GM19043 (cell line): ENCODE data around the gene CACHD1.
"Not testable (repeated sequence)": the region's sequence is repeated elsewhere in the genome, so short reads cannot be mapped to it uniquely, and the experiment has no call there.

Experiments used
- ATAC-seq: cut with Tn5 transposase; IDR thresholded peaks from one replicate; pipeline ENCODE4 v1.9.1; 2021; ENCODE audit warnings: low read depth; ENCODE audit not compliant: unreplicated experiment

Gene CACHD1

DNA sequence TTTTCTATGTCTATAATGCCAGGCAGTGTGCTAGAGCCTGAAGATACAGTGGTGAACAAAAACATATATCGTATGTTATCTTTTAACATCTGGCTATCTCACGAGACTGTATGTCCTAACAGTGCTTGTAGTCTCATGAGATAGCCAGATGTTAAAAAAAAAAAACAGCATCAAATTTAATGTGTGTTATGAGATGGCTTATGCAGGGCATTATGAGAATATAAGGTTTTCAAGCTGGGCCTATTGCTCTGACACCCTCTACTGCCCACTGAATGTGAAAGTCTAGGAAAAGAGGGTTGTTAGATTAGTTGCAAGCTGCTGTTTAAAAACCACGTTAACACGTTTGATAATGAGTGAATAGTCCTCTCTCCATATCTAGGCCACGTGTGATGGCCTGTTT lies 109.8 kb downstream of the CACHD1 start:
- ATAC-seq = no peak

DNA sequence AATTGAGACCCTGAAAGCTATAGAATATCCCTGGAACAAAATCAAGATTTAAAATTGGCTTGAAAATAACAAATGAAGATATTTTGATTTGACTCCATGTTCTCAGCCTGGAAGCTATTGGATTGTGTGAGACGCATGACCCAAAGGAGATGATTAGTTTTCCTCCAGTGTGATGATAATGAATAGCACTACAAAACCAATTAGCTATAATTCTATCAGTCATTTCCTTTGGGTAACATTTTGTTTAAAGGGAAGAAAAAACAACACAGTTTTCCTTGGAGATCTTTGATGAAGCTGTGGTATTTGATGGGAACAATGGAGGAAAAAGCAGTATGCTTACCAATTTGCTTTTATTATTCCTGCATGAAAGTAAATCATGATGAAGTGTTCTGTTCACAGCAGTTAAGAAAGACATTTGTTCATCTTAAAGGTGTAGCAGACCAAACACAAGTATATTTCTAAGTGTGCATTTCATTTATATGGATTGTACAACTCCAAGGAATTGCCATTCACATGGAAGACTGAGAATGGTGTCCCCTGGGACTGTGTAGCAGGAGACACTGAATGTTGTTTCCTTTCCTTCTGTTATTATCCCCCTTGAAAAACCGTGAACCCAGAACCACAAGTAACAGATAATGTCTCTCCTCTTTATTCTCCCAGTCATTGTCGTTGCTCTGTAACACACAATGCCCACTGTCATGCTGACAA lies 111.4 kb downstream of the CACHD1 start:
- ATAC-seq = no peak

DNA sequence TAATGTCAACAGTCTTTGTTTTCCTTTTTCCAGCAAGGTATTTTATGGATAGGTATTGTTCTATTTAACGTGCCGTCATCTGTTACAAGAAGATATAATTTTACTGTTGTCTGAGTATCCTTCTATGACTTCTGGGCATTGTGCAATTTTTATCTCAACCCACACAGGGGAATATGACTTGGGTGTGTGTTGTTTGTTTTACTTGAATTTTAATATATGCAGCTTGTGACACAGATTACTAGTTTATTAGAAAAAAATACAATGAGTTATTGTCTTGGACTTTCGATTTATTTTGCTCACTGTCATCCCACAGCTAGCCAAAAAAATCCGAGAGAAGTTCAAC lies 111.9 kb downstream of the CACHD1 start:
- no peak for ATAC-seq

DNA sequence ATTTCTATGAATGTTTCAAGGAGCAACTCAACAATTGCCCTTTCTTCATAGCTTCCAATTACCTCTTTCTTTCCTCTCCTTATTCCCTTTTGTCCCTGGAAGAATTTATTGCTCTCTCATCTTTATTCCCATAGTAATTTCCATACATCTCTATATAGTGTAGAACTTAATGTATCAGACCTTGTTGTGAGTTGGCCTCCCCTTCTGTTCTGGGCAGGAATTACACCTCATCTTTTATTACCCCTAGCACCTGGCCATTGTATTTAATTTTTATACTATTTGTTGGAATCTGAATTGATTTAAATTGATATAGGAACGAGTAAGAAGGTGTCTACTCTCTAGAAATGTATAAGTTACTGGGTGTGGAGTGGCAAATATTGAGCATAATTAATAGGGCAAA lies 114.5 kb downstream of the CACHD1 start:
- ATAC-seq = no peak

DNA sequence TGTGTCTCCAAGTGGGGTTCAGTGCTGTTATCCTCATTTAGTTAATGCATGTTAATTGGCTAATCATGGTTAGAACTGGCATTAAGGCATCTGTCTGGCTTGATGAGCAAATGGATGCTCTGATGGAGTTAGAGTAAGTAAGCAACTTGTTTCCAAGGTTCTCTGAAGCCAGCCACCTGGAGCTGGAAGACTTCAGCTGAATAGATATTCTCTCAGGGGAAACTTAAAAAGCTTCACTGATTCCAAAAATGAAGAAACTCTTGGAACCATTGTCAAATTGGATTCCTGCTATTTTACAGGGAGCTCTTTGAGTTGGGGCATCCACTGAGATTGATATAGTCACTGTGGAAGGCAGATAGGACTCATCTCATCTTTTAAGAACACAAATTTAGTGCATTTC lies 118.9 kb downstream of the CACHD1 start:
- no peak for ATAC-seq

DNA sequence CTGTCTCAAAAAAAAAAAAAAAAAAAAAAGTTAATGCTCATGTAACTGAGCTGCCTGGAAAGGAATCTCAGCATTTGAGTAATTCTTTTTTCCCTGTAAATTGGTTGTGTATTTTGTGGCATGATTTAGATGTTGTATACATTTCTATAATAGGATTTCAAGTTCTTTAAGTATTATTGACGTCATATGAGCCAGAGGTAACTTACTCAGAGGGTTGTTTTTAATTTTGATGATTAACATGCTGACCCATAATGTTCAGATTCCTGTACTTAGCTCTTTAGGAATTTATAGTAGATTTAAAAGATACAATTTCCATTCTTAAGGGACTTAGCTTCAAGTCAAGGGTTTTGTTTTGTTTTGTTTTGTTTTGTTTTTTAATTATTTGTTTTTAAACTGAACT lies 120.4 kb downstream of the CACHD1 start:
- ATAC-seq = no peak

DNA sequence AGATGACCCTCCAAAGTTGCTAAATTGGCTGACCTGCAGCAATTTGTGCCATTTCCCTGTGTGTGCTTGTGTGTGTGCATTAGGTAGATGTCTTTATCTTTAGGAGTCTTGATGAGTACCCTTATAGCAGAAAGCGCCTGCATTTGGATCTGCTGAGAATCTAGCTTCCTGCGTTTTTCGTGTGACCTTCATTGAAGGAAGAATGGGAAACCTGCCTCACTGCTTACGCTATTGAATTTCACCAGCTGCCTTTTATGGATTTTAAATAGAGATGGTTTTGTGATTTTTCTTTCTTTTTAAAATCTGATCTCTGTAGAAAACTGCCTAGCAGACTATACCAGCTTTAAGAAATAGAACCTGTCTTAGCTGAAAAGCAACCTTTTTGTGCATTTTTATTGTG lies 124.5 kb downstream of the CACHD1 start:
- no peak for ATAC-seq

DNA sequence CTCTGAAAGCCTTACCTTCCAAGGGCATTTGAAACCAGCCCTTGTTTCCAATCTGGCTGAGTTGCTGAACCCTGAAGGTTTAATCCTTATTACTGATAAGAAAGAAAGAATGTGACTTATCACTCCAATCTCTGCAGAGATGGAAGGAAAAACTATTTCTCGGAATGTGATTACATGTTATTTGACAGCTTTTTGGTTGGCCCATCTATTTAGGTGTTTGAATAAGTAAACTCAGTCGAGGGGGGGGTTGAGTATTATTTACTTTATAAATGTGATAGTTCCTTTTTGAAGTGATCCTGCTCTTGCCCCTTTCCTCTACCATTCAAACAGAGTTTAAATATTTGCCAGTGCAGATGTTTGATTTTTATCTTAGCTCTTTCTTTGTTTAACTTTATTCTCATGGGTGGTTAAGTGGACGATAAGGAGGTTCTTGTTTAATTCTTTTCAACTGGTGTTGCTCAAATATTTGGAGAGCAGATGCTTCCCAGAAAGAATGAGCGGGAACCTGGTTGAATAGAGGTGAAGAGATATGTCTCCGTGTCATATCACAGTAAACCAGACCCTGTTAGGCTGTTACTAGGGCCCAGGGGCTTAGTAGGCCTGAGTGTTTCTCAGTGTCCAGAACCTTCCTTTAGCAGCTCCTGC lies 126.1 kb downstream of the CACHD1 start:
- no peak for ATAC-seq

DNA sequence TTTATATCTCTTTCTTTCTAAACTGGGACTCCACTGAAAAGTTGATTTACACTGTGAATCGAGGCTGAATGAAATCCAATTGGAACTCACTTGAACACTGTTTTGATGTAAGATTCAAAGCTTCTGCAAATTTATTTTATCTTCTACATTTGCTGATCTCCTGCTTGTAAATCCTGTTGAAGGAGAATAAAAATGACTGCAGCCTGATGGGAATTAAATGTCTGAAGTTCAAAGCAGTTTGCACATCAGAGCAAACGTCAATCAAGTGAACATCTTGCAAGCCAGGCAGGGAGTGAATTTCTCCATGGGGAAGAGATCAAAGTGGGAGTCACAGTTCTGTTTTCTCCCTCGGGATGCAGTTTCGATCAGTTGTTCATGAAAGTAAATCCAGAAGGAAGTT lies 127.2 kb downstream of the CACHD1 start:
- no peak for ATAC-seq

DNA sequence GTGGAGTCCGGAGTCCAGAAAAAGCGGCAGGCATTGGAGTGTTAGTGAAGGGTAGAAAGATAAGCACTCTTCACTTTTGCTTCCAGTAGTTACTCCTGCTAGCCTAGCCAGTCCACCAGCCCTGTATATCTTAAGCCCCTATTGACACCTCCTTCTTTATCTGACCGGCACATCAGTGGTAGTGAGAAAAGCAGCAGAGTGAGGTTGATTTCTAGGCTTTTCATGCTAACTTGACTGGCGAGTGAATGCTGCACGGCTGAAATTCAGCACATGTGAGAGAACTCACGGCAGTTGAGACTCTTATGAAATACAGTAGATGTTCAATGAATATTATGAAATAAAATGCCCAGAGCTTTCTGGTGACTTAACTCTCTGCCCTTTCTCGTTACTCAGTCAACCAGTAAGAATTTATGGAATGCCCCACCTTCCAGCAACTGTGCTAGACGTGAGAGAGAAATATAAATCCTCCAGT lies 128.2 kb downstream of the CACHD1 start:
- no peak for ATAC-seq

DNA sequence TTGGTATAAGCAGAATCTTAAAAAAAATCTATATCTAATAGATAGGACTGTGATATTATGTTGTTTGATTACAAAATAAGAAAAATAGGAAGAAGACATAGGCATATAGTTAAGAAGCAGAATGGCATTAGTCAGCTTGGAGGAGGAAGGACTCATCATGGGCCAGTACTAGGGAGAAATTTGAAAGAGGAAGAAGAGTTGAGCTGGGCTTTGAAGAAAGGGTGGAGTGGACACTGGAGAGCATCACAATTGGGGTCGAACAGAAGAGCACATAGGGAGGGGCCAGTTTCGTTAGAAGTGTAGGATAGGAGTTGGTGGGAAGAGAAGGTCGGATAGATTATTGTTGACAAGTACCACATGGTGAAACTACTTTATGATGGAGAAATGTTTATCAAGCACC lies 129.3 kb downstream of the CACHD1 start:
- no peak for ATAC-seq

DNA sequence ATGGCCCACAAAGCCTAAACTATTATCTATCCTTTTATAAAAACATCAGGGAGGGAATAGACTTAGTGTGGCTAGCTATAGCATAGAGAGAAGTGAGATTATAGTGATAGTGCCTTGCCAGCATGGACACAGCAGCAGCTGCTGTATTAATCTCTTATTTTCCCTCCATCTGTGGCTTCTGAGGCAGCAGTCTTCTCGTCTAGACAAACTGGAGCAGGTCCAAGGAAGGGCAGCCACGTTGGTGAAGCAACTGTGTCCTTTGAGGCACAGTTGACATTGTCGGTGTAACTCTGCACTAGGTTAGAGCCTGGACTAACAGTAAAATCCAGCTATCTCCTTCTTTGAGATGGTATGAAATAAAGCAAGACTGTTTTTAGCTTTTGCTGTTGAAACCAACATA lies 131.3 kb downstream of the CACHD1 start:
- no peak for ATAC-seq

DNA sequence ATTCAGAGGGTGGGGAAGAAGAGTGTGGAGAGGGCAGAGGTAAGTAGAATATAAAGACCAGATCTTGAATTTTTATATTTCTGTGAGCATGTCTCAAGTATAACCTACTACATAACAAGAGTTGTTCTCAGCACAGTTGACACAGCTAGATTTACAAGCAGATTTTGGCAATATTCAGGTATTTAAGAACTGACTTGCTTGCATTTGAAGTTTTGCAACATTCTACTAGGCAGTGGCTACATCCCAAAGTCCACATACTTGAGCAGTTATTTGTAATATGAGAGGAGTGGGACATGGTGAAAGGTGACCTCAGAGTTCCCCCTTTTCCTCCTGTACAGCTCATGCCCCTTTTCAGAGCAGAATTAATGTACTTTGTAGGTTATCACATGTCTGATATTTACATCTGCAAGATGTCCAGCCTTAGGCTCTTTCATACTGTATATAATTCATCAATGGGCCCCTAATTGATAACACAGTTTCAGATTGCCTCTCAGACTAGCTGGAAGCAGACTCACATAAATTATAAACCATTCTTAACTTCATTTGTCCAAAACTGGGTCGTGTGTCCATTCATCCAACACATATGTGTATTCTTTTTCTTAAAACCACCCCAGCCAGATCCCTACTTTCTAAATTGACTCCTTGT lies 138.2 kb downstream of the CACHD1 start:
- no peak for ATAC-seq

DNA sequence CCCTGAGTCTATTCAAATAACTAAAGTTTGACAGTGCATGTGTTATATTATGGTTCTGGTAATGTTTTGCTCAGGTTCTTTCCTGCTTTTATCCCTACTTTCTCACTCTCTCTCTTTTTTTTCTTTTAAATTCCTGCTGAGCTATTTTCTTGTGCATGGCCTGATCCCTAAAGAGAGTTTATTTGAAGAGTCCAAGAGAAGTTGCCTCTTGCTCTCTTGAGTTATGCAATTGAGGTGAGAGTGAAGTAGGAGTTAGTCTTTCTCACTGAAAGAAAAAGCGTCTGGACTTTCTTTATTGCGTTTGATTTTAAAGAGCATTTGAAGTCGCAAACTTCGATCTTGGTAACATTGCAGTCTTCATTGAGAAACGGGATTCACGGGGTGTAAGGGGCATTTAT lies 138.7 kb downstream of the CACHD1 start:
- no peak for ATAC-seq

DNA sequence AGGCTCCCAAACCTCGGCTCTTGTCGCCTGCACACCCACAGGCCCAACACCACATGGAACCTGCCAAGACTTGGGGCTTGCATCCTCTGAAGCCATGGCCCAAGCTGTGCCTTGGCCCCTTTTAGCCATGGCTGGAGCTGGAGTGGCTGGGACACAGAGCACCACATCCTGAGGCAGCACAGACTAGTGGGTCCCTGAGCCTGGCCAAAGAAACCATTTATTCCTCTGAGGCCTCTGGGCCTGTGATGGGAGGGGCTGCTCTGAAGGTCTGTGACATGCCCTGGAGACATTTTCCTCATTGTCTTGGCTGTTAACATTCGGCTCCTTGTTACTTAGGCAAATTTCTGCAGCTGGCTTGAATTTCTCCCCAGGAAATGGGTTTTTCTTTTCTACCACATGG lies 141.0 kb downstream of the CACHD1 start:
- not testable (repeated sequence) for ATAC-seq

DNA sequence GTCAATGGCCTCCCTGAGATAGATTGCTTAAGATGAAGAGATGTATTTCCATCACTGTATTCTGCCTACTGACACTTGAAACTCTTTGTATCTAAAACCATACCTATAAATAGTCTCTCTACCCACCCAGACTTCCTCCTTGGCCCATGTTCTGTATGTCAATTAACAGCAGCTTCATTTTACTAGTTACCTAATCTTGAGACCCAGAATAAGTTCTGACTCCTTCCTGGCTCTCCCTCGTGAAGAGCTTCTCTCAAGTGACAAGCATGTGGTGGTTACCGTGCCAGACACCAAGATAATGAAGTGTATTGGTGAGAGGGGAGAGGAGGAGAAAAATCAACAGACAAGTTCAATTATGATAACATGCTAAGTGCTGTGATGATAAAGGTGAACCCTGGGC lies 146.1 kb downstream of the CACHD1 start:
- ATAC-seq = no peak

DNA sequence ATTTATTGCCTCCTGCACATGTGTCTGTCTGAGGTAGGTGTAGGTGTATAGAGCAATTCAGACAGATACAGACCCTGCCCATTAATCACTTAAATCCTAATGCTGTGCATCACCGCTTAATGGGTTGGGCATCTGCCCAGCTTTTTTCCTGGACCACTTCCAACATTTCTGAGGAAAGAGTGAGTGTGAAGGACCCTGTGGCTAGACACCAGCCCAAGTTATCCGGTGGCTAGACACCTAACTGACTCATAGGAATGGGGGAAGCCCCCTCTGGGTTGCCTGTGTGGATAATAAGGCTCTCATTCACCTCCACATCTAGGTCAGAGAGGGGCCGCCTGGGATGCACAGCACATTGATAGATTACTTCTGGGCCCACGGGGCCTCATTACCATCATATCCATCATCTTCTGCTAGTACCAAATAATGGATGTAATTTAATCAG lies 153.8 kb downstream of the CACHD1 start:
- no peak for ATAC-seq

DNA sequence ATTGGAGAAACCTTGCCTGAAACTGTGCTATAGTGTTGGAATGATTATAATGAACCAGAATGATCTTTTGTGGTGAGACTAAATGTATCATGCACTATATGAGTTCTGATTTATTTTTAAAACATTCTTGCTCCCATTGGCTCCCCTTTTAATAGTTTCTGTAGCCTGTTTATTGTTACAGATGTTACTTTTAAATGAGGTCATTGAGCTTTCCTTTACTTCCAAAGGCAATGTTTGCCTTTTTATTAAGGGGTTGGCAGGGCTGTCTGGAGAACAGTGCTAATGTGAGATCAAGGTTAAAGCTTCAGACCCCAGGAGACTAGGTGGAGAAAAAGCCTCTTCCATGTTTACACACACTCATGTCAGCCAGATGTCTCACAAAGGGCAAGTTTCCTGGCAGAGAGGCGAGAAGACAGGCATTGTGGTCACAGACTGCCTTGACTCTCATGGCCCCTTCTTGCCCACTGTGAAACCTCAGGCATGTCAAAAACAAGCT lies 154.3 kb downstream of the CACHD1 start:
- no peak for ATAC-seq

DNA sequence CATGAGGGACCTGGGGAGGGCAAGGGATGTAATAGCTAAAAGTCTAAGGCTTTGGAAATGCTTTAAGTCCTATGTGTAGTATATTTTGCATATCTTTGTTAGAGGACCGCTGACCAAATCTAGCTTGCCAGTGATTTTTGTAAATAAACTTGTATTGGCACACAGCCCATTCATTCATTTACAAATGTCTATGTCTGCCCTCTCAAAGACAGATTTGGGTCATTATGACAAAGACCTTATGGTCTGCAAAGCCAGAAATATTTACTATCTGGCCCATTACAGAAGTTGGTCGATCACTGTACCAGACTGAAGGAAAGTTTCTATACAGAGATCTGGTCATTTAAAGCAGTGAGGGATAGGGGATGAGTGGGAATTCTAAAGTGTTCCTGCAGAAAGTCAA lies 154.9 kb downstream of the CACHD1 start:
- ATAC-seq = no peak

DNA sequence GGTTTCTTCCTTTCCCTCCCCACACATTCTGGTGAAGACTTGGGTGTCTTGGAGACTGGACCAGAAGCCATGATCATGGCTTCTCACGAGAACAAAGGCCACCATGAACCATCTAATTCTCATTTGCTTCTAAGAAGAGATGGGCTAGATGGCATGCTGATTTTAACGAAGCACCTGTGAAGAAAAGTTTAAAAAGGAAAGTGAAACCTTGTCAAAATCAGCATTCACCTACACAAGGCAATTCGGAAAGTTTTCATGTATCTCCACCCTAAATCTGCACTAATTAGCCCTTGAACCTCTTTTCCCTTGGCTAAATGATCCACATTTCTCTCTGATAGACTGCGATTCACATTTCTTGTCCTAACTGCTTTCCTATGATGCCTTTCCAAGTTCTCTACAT lies 160.7 kb downstream of the CACHD1 start:
- no peak for ATAC-seq

DNA sequence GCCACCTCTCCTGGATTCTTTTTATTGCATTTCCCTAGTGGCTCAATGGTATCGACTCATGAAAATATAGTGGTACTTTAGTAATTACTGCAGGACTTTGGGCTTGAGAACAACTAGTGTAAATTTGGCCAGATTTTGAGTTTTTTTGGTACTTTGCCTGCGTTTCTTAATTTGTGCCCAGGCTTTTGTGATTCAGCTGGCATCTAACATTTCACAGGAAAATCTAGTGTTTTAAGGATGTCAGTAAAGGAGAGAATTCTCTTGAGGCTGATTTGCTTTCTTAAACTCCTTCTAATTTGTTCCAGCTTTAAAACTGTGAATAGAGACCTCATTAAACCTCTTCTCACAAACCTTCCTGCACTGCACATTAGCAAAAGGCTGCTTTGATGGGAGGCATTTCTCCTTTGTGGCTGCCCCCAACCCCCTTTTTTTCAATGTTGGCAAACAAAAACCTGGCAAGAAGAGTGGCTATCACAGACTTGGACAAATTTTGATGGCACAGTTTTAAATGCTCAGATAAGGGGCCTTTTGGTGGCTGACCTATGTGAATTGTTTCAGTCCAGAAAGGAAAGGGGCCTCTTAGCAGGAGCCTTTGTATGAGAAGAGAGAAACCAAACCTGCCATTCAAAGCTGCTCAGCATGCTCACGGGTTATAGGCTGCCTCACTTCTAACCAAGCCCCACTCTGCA lies 161.6 kb downstream of the CACHD1 start:
- ATAC-seq = no peak
